Activated T-cell treated with anti-CD3 and anti-CD28 coated beads for 48 hours (primary cell): Measurements from ENCODE around the gene EGR4.
"Not testable (repeated sequence)": the region's sequence is repeated elsewhere in the genome, so short reads cannot be mapped to it uniquely, and the experiment has no call there.

Experiments used
- DNase-seq: peaks from one replicate; pipeline ENCODE4 v3.0.0-alpha.2; 2020; ENCODE audit warnings: low read depth

Gene EGR4

DNA sequence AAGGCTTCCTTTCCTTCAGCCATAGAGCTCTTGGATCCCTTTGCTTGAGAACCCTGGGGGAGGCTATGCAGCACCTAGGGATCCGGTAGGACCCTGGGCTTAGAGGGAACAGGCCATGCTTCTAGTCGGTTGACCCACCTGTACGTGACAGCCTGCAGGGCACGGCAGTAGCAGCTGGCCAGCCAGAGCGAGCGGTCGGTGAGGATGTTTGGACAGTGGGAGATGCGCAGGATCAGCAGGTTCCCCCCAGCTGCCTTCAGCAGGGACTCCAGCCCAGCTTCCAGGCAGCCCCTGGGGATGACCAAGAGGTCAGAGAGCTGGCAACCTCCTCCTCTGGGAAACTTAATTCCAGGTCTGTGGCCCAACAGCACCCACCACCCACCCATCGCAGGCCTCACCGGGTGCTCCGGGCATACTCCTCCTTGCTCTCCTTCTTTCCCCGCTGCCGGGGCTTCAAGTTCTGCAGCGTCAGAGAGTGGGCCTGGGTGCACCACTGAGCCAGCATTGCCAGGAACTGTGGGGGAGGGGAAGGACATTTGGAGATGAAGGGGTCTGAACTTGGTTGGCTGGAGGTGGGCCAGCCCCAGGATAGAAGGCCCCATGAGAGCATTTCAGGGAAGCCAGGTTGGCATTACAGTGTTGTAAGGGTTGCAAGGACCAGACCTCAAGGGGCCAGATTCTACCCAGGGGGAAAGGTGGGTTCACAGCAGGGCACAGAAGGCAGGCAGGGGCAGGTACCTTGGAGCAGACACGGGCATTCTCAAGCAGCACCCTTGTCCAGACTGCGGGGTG is 29.6 kb downstream of the EGR4 start:
- DNase-seq = no peak

DNA sequence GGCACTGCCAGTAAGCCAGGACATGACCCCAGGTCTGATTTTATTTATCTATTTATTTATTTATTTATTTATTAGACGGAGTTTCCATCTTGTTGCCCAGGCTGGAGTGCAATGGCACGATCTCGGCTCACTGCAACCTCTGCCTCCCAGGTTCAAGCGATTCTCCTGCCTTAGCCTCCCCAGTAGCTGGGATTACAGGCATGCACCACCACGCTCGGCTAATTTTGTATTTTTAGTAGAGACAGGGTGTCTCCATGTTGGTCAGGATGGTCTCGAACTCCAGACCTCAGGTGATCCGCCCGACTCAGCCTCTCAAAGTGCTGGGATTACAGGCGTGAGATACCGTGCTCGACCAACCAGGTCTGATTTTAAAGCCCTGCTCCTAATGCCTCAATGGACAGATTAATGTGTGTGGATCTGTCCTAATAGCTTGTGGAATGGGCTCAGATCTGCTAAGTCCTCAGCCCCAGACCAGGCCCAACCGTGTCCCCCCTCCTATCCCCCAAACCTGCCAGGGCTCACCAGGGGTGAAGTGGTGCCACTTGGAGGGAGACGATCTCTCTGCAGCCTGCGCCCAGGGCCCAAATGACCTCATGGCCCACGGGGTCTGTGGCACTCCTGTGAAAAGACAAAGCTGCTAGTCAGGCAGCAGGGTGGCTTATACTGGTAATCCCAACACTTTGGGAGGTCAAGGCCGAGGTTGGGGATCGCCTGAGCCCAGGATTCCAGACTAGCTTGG is 30.5 kb downstream of the EGR4 start:
- DNase-seq = not testable (repeated sequence)

GRCh38 chr2:73262108-73262651 is 31.2 kb downstream of the EGR4 start:
- no peak for DNase-seq

- DNase-seq = no peak
Observed at GRCh38 chr2:73260338-73260984, 32.9 kb downstream of the EGR4 start.

- no peak for DNase-seq
Observed at GRCh38 chr2:73259704-73260337, 33.5 kb downstream of the EGR4 start.

GRCh38 chr2:73259276-73259675 is 34.1 kb downstream of the EGR4 start:
- DNase-seq = no peak

DNA sequence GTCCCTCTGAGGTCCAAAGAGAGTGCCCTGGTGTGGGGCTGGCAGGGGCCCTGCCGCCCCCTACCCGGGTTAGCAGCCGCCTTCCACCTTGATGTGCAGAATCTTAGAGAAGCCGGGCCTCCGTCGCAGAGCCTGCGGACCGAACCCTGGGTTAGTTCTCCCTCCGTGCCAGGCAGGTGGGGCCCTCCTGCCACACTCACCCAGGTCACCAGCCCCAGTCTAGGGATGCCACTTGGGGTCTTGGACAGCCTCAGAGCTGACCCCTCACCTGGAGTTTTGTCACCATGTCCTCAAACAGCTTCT is 34.5 kb downstream of the EGR4 start:
- DNase-seq = no peak

GRCh38 chr2:73258186-73258912 is 35.0 kb downstream of the EGR4 start:
- DNase-seq = no peak

- no peak for DNase-seq
Observed at GRCh38 chr2:73257425-73258125, 35.8 kb downstream of the EGR4 start.

DNA sequence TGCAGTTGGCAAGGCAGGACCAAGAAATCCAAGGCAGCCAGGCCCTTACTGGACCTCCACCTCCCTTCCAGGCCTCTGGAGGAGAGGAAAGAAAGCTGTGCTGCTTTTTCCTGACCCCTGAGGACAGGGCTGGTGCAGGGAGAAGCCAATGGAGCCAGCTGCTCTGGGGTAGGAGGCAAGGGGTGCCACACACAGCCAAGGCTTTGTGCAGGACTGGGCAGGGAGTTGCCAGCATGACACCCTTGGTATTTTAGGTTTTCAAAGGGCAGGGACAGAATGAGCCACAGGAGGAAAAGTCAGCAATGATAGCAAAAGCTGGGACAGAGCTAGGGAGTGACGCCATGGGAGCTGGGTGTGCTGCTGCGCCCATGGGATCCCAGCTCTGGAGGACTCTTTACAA is 36.3 kb downstream of the EGR4 start:
- DNase-seq = no peak

DNA sequence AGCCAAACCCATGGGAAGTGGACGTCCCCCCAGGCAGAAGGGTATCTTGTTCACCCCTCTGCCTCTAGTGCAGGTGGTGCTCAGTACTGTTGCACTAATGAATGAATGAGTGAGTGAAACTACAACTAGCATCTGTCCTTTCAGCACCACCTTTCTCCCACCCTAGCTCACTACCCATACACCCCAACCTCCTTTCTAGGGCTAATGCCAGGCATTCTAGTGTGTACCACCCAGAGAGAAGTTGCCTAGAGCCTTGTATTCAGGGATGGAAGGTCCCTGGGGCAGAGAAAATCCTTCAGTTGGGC is 36.8 kb downstream of the EGR4 start:
- no peak for DNase-seq

DNA sequence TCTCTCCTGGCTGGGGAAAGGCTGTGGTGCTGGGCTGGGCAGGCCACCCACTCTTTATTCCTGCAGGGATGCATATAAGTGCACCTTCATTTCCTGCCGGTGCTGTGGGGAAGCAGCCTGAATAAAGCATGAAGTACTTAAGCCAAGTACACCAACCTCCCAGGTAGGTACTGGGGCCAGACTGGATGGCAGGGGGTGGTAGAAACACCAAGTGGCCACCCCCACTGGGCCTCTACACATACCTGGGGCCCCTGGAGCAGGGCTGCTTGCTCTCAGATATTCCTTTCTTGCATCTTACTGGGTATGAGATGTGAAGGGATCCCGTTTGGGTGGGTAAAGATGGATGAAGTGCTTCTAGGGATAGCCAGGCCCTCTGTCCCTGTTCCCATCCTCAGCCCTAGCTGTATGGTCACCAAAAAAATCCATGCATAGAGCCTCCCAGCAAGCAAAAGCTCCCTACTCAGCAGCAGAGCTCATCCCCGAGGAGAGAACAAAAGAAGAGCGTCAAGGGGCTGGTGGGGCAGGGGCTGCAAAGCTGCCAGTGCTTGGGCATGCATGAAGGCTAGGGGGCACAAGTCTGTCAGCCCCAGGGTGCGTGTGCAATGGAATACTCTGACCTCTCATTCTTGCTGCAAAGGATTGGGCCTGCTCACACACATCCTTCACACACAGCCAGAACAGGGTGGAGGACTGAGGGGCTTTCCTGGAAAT is 37.3 kb downstream of the EGR4 start:
- no peak for DNase-seq

GRCh38 chr2:73255007-73255644 is 38.2 kb downstream of the EGR4 start:
- DNase-seq = no peak

GRCh38 chr2:73254343-73255006 is 38.9 kb downstream of the EGR4 start:
- no peak for DNase-seq

DNA sequence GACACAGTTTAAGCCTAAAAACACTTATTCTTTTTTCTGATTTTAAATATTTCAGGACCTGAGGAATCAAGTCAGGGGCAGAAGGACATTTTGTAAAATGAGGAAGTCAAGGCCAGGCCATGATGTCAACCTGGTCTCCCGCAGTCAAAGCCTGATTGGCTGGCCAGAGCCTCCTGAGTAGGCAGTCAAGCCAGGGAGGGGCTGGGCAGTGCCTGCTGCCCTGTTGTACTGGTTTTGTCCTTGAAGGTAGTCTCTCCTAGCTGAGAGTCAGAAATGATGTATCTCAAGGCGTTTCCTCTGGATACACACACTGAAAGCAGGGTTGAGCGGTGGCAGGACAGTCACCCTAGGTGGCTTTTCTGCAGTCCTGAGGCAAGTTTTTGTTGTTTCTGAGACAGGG is 39.4 kb downstream of the EGR4 start:
- no peak for DNase-seq

- DNase-seq = no peak
Observed at GRCh38 chr2:73253400-73253799, 39.9 kb downstream of the EGR4 start.

GRCh38 chr2:73252238-73253027 is 40.9 kb downstream of the EGR4 start:
- DNase-seq = no peak

DNA sequence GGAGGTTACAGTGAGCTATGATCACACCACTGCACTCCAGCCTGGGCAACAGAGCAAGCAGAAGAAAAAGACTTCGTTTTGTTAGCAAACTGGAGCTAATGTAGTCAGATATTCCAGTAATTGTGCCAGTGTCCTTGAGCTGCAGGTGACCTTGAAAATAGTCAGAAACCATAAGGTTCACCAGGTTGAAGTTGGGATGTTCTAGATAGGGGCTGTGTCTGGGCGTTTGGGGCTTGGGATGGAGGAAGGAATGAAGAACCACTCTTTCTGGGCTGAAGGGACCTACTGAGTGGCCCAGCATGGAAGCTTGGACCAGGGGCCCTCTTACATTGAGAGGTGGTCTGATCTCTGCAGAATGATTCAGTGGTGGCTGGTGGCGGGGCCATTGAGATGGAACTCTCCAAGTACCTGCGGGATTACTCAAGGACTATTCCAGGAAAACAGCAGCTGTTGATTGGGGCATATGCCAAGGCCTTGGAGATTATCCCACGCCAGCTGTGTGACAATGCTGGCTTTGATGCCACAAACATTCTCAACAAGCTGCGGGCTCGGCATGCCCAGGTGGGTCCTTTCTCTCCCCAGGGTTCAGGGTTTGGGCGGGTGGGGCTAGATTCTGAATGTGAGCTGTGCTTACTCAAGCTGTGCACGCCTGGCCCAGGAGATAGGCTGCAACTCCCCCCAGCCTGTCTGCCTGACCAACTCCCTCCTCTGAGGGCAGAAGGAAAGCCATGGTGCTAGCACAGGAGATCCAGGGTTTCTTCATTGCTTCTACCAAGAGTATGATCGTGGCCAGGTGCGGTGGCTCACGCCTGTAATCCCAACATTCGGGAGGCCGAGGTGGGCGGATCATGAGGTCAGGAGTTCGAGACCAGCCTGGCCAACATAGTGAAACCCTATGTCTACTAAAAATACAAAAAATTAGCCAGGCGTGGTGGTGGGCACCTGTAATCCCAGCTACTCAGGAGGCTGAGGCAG is 42.2 kb downstream of the EGR4 start:
- no peak for DNase-seq
